ENCODE results near the gene SCRN2. TPM values are rescaled to one million over a fixed set of nuclear protein-coding genes. Genes with fewer than 3 reads are reported as not detected.

The SCRN2 gene
- total and polyA plus RNA-seq, 2 donors (not counting 3 experiments of a cell fraction or from before 2014, with no cell fraction given) = 31.7 to 48.9 TPM

GRCh38 chr17:47882247-47882646, 41.2 kb upstream of the SCRN2 start:
- intact Hi-C loops (cut with micrococcal nuclease) = no loop called here
- no peaks in the 10 kb centered on the region for H3K36me3 ChIP-seq (ENCODE audit: control insufficient read depth in 2 of 2, extremely low read depth in 1 of 2, insufficient read depth in 2 of 2, low read length in 2 of 2)
- DNase-seq (ENCODE audit: low read depth, low spot score) (peak; percentile 38), FAIRE-seq (no peak)
- ChIA-PET CTCF (interaction anchor here (1.0 to 2.2 kb wide), 7 partner anchors 7 to 41 kb away, joined by 4 to 13 read pairs (median 6); partner anchors contain the start of genes SCRN2, SP2 and SP6), POLR2A (no interaction called here)
- H4K20me1 ChIP-seq (replicated peaks; ENCODE audit: control insufficient read depth, extremely low read depth, insufficient read depth, low read length) = no peaks in the 10 kb centered on the region
- H3K9me3 ChIP-seq (replicated peaks; ENCODE audit: control insufficient read depth, insufficient read depth, low read length) = no peaks in the 10 kb centered on the region
- no peaks in the 10 kb centered on the region for H3K9me1 ChIP-seq (replicated peaks; ENCODE audit: control insufficient read depth, extremely low read depth, insufficient read depth, low read length)
- dilution Hi-C loops (cut with MboI; ENCODE audit: extremely low pct_ligation_motif_present, low sequenced_read_pairs) = no loop called here
- H3K4me3 ChIP-seq (replicated peaks in 1 of 3; ENCODE audit: insufficient read depth in 1 of 3, low read depth in 1 of 3, low read length in 3 of 3) = no peak overlapping the region
- H2AFZ ChIP-seq (ENCODE audit: low read depth, low read length) = peak overlapping the region; percentile 71
- peak overlapping the region; percentile 13 for H3K4me2 ChIP-seq (ENCODE audit: insufficient read depth, low read length)
- no peak for TF ChIP-seq JUN (IDR thresholded peaks at IDR 0.05; ENCODE audit: borderline replicate concordance, insufficient read depth, insufficient read length, low read depth)
- no peak for TF ChIP-seq POLR2AphosphoS5 (IDR thresholded peaks at IDR 0.05; ENCODE audit: insufficient read depth, low read depth, low read length)
- TF ChIP-seq MAX (IDR thresholded peaks at IDR 0.05; ENCODE audit: insufficient read depth, insufficient read length) = no peak
- H3K9ac ChIP-seq (replicated peaks; ENCODE audit: extremely low read depth, insufficient read depth, low read length) = no peak overlapping the region
- H3K4me1 ChIP-seq (ENCODE audit: control insufficient read depth, extremely low read depth, insufficient read depth, low read length) = peaks cover 7% of the 10 kb centered on the region
- no TSS peak for BruUV-seq (replicated peaks)
- H3K27me3 ChIP-seq (ENCODE audit: control insufficient read depth in 2 of 2, insufficient read depth in 2 of 2, low read length in 2 of 2) = peaks cover 3 to 6% of the 10 kb centered on the region in 2 experiments
- no peak overlapping the region for H3K27ac ChIP-seq (ENCODE audit: insufficient read depth, low read depth, low read length)
- H3K79me2 ChIP-seq (ENCODE audit: control insufficient read depth, insufficient read depth, low read length) = no peaks in the 10 kb centered on the region

DNA sequence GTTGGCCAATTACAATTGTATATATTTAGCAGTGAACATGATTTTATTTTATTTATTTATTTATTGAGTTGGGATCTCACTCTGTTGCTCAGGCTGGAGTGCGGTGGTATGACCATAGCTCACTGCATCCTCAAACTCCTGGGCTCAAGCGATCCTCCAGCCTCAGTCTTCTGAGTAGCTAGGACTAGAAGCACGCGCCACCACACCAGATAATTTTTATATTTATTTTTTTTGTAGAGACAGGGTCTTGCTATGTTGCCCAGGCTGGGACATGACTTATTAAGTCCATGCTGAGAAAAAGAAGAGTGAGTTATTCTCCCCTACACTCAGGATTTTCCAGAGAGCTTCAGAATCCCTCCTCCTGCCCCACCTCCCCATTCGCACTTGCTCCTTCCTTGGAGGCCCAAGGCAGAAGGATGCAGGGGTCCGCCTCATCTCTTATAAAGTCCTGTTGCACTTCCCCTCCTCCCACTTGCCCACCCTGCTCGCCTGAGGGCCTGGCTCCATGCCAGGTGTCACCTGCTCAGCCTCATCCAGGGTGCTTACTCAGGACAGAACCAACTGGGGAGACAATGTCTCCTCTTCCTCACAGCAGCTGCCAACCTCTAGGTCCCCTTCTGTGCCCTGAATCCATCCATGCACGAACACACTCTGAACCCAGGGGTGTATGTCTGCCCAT, 38.8 kb upstream of the SCRN2 start:
- ChIA-PET POLR2A (no interaction called here), CTCF (interaction anchor here (0.7 to 2.5 kb wide), 7 partner anchors 10 to 39 kb away, joined by 4 to 17 read pairs (median 5); partner anchors contain the start of genes SCRN2 and SP2)
- Histone ChIP-seq H3K27me3 (ENCODE audit: control insufficient read depth in 2 of 2, insufficient read depth in 2 of 2, low read length in 2 of 2) (peaks cover 3 to 8% of the 10 kb centered on the region in 2 experiments), H3K79me2 (ENCODE audit: control insufficient read depth, insufficient read depth, low read length) (no peaks in the 10 kb centered on the region), H3K27ac (ENCODE audit: insufficient read depth, low read depth, low read length) (no peak overlapping the region), H3K4me3 (replicated peaks in 1 of 3; ENCODE audit: insufficient read depth in 1 of 3, low read depth in 1 of 3, low read length in 3 of 3) (no peak overlapping the region), H3K9me3 (replicated peaks; ENCODE audit: control insufficient read depth, insufficient read depth, low read length) (no peaks in the 10 kb centered on the region), H3K4me2 (ENCODE audit: insufficient read depth, low read length) (no peak overlapping the region), H2AFZ (ENCODE audit: low read depth, low read length) (no peak overlapping the region), H4K20me1 (replicated peaks; ENCODE audit: control insufficient read depth, extremely low read depth, insufficient read depth, low read length) (no peaks in the 10 kb centered on the region), H3K4me1 (ENCODE audit: control insufficient read depth, extremely low read depth, insufficient read depth, low read length) (peaks cover 7% of the 10 kb centered on the region), H3K9me1 (replicated peaks; ENCODE audit: control insufficient read depth, extremely low read depth, insufficient read depth, low read length) (no peaks in the 10 kb centered on the region), H3K9ac (replicated peaks; ENCODE audit: extremely low read depth, insufficient read depth, low read length) (no peak overlapping the region), H3K36me3 (ENCODE audit: control insufficient read depth in 2 of 2, extremely low read depth in 1 of 2, insufficient read depth in 2 of 2, low read length in 2 of 2) (no peaks in the 10 kb centered on the region)
- FAIRE-seq (no peak), DNase-seq (ENCODE audit: low read depth, low spot score) (no peak)
- TF ChIP-seq MYC (IDR thresholded peaks at IDR 0.05; ENCODE audit: low read depth, low read length) = no peak
- TF ChIP-seq, protein P1, sequence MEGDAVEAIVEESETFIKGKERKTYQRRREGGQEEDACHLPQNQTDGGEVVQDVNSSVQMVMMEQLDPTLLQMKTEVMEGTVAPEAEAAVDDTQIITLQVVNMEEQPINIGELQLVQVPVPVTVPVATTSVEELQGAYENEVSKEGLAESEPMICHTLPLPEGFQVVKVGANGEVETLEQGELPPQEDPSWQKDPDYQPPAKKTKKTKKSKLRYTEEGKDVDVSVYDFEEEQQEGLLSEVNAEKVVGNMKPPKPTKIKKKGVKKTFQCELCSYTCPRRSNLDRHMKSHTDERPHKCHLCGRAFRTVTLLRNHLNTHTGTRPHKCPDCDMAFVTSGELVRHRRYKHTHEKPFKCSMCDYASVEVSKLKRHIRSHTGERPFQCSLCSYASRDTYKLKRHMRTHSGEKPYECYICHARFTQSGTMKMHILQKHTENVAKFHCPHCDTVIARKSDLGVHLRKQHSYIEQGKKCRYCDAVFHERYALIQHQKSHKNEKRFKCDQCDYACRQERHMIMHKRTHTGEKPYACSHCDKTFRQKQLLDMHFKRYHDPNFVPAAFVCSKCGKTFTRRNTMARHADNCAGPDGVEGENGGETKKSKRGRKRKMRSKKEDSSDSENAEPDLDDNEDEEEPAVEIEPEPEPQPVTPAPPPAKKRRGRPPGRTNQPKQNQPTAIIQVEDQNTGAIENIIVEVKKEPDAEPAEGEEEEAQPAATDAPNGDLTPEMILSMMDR (IDR thresholded peaks at IDR 0.05; ENCODE audit: extremely low read depth in 1 of 2, insufficient read depth in 1 of 2, low read depth in 1 of 2, low read length in 2 of 2) = no peak
- dilution Hi-C loops (cut with MboI; ENCODE audit: extremely low pct_ligation_motif_present, low sequenced_read_pairs) (no loop called here), intact Hi-C loops (cut with micrococcal nuclease) (no loop called here)
- no TSS peak for BruUV-seq (replicated peaks)

Data from endothelial cell of umbilical vein (primary cell).